Endothelial cell of hepatic sinusoid (primary cell): Measurements from ENCODE around the gene COQ6.
"Not testable (repeated sequence)": the region's sequence is repeated elsewhere in the genome, so short reads cannot be mapped to it uniquely, and the experiment has no call there.

Experiments used
- in situ Hi-C: cut with HindIII; loops from 2 replicates; pipeline ENCODE4 v1.10.0; 2017; ENCODE audit warnings: low sequenced_read_pairs

The COQ6 gene

GRCh38 chr14:73977896-73978295 is 27.8 kb downstream of the COQ6 start:
- in situ Hi-C loops, result no loop called here

GRCh38 chr14:73988065-73988464 is 38.0 kb downstream of the COQ6 start:
- in situ Hi-C loops, result no loop called here

GRCh38 chr14:73988656-73989055 is 38.6 kb downstream of the COQ6 start:
- in situ Hi-C loops, result not testable (repeated sequence)

GRCh38 chr14:73991092-73991491 is 41.0 kb downstream of the COQ6 start:
- in situ Hi-C loops, result no loop called here

- in situ Hi-C loops, result not testable (repeated sequence)
Observed at GRCh38 chr14:73994926-73995325, 44.8 kb downstream of the COQ6 start.

GRCh38 chr14:73995977-73996378 is 45.9 kb downstream of the COQ6 start:
- in situ Hi-C loops, result no loop called here

GRCh38 chr14:73996731-73997107 is 46.6 kb downstream of the COQ6 start:
- in situ Hi-C loops, result no loop called here

GRCh38 chr14:73997108-73997943 is 47.2 kb downstream of the COQ6 start:
- in situ Hi-C loops, result no loop called here

- in situ Hi-C loops, result no loop called here
Observed at GRCh38 chr14:73997944-73998447, 47.9 kb downstream of the COQ6 start.

- in situ Hi-C loops, result no loop called here
Observed at GRCh38 chr14:73998726-73999125, 48.6 kb downstream of the COQ6 start.

- in situ Hi-C loops, result not testable (repeated sequence)
Observed at GRCh38 chr14:74005664-74006063, 55.6 kb downstream of the COQ6 start.

GRCh38 chr14:74008843-74009499 is 58.9 kb downstream of the COQ6 start:
- in situ Hi-C loops, result no loop called here
